ENCODE data around the gene KLK1. TPM values are rescaled to one million over a fixed set of nuclear protein-coding genes. Genes with fewer than 3 reads are reported as not detected.
A peak's percentile ranks its signal among the peaks of the same experiment; 100 is the strongest.

KLK1 gene
- 10 to 100 TPM; 24.5 to 60.2 (median 47.3) TPM for total RNA-seq

- Histone ChIP-seq H3K9me3 (no peaks in the 10 kb centered on the region), H3K4me3 (no peak within 1 kb of the TSS), H3K27ac (peak within 1 kb of the TSS in 2 of 4 donors; percentile 56 to 62), H3K27me3 (no peaks in the 10 kb centered on the region), H3K36me3 (no peaks in the 10 kb centered on the region), H3K4me1 (peaks cover 0 to 13% (median 7%) of the 10 kb centered on the region in 4 donors)
- DNase-seq: peak in 2 of 3 donors; percentile 73 to 80
- no peak for TF ChIP-seq CTCF (IDR thresholded peaks at IDR 0.05)
- TF ChIP-seq POLR2A (IDR thresholded peaks at IDR 0.05): no peak
Measured at GRCh38 chr19:50823389-50824042, at the start of gene KLK1. TSS of gene KLK1 (minus strand) at chr19:50823787. CDS start at chr19:50823748, 39 bp downstream.

- Histone ChIP-seq H3K4me1 (peaks cover 0 to 3% (median 0%) of the 10 kb centered on the region in 4 donors), H3K27me3 (no peaks in the 10 kb centered on the region), H3K27ac (no peak within 1 kb of the TSS), H3K36me3 (no peaks in the 10 kb centered on the region), H3K4me3 (no peak within 1 kb of the TSS), H3K9me3 (no peaks in the 10 kb centered on the region)
- DNase-seq: no peak
- no peak for TF ChIP-seq POLR2A (IDR thresholded peaks at IDR 0.05)
Measured at GRCh38 chr19:50873056-50873455, 49.5 kb upstream of the KLK1 start, which contains the start of gene KLK2. TSS of gene KLK2 (plus strand) at chr19:50873439. CDS start at chr19:50873474, 35 bp downstream.

GRCh38 chr19:50870417-50871089, 47.0 kb upstream of the KLK1 start:
- DNase-seq: no peak
- Histone ChIP-seq H3K36me3 (no peaks in the 10 kb centered on the region), H3K27me3 (no peaks in the 10 kb centered on the region), H3K27ac (no peak overlapping the region), H3K4me1 (no peaks in the 10 kb centered on the region), H3K4me3 (no peak overlapping the region), H3K9me3 (no peaks in the 10 kb centered on the region)
- no peak for TF ChIP-seq POLR2A (IDR thresholded peaks at IDR 0.05)
- TF ChIP-seq CTCF (IDR thresholded peaks at IDR 0.05): no peak

GRCh38 chr19:50869479-50869878, 45.9 kb upstream of the KLK1 start:
- Histone ChIP-seq H3K4me3 (no peak overlapping the region), H3K27me3 (no peaks in the 10 kb centered on the region), H3K27ac (no peak overlapping the region), H3K36me3 (no peaks in the 10 kb centered on the region), H3K9me3 (no peaks in the 10 kb centered on the region), H3K4me1 (no peaks in the 10 kb centered on the region)
- no peak for TF ChIP-seq POLR2A (IDR thresholded peaks at IDR 0.05)
- TF ChIP-seq CTCF (IDR thresholded peaks at IDR 0.05): no peak
- DNase-seq: no peak

- Histone ChIP-seq H3K9me3 (no peaks in the 10 kb centered on the region), H3K4me3 (no peak overlapping the region), H3K27ac (no peak overlapping the region), H3K4me1 (no peaks in the 10 kb centered on the region), H3K27me3 (no peaks in the 10 kb centered on the region), H3K36me3 (no peaks in the 10 kb centered on the region)
- TF ChIP-seq CTCF (IDR thresholded peaks at IDR 0.05) (no peak), POLR2A (IDR thresholded peaks at IDR 0.05) (no peak)
- DNase-seq: no peak
Measured at GRCh38 chr19:50861496-50862286, 38.1 kb upstream of the KLK1 start.
